ENCODE results near the gene CDH8. TPM values are rescaled to one million over a fixed set of nuclear protein-coding genes. Genes with fewer than 3 reads are reported as not detected.
A peak's percentile ranks its signal among the peaks of the same experiment; 100 is the strongest.

CDH8 gene
- total RNA-seq (2014; rRNA removed; shearing (Covaris generic)): not detected in 2 replicates
- polyA plus RNA-seq (2014; cell fraction: nucleus; rRNA removed): not detected in 2 replicates

DNA sequence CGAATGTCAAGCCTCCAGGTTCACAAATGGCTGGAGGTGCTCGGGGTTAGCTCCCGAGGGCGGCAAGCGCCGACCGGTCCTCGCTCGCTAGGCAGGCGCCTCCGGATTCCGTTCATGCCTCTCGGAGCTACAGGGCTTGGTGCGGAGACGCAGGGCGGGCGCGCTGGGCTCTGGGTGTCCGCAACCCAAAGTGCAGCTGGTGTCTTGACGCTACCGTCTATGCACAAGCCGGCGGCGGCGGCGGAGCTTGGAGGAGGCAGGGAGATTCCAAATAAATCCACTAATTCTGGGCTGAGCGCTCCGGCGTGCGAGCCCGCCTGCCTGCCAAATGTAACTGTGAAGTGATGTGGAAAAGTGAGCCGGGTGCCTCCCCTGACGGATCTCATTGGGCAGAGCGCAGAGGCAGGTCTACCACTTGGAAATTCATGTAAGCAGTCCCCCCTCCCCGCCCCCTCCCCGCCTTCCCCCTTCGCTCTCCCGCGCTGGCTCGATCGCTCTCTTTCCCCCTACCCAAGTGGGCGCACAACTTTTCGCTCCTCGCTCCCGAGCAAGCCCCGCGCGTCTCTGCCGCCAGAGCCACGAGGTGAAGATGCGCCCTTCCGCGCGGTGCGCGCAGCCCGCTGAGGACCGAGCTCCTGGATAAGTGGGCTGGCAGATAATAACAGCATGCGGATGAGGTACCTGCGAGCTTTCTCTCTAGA lies at the start of gene CDH8:
Gene CDH8 (minus strand): TSS at position 338 of the 701 bp plus-strand sequence. CDS start 15,035 bp downstream, outside the sequence.
- no peak for DNase-seq (ENCODE audit: extremely low read depth, low read depth)

- DNase-seq (ENCODE audit: extremely low read depth, low read depth): peak; percentile 58
Measured at GRCh38 chr16:62079236-62079635, 43.0 kb upstream of the CDH8 start.

DNA sequence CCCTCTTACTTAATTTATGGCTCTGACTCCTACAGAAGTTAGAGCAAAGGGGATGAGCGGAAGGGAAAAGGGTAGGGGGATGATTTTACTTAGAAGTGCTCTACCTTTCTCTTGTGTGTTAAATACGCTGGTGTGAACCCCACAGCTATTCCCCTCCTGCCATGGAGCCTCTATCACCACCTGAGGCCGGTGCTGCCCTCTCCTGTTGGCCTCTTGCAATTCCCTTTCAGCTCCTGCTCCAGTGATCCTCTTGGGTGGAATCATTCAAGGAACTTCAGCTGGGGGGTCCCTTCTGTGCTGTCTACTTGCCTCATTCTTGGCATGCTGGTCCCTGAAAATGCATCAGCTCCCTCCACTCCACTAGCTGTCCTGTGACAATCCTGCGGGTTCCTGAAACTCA lies 41.8 kb upstream of the CDH8 start:
- peak; percentile 48 for DNase-seq (ENCODE audit: extremely low read depth, low read depth)

GRCh38 chr16:62076886-62077285 lies 40.6 kb upstream of the CDH8 start:
- DNase-seq (ENCODE audit: extremely low read depth, low read depth): no peak

DNA sequence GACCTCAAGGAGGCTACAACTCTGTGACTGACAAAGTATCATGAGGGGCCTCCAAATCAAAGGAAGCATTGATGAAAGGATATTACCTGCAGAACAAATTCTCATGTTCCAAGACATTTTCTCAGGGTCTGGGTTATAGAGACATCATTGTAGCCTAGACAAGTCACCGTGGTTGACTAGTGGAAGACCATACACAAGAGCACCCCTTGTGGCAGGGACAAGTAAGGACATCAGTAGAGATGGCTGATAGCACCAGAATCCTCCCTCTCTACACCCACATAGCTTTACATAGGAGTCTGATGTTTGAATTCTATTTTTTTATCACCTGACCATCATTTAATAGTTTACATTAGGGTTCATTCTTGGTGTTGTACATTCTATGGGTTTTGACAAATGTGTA lies 32.5 kb upstream of the CDH8 start:
- DNase-seq (ENCODE audit: extremely low read depth, low read depth): no peak

DNA sequence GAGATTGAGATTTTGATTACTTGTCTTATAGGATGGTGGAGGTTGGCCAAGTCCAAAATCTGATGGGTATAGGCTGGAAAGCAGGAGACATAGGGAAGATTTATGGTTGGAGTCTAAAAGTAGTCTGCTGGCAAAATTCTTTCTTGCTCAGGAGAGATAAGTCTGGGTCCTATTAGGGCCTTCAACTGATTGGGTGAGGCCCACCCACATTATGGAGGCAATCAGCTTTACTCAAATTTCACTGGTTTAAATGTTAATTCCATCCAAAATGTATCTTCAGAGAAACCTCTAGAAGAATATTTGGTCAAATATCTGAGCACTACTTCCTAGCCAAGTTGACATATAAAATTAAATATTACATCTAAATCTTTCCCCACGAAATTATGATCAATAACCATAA lies 31.7 kb upstream of the CDH8 start:
- no peak for DNase-seq (ENCODE audit: extremely low read depth, low read depth)

- no peak for DNase-seq (ENCODE audit: extremely low read depth, low read depth)
Measured at GRCh38 chr16:62067182-62067581, 30.9 kb upstream of the CDH8 start.

DNA sequence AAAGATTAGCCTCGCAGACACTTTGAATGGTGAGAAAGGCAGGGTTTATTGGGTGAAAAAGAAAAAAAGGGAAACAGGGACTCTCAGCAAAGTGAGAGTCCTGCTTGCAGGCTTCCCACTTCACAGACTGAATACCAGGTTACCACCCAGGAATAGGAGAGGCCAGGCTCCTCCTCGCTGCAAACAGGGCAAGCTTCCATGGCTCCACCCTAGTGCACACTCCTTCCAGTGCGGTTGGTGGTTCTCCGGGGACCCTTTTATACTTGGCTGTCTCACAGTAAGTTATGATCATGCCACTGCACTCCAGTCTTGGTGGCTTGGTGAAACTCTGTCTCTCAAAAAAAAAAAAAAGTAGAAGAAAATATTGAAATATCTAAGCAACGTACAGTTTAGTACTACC lies 30.5 kb upstream of the CDH8 start:
- DNase-seq (ENCODE audit: extremely low read depth, low read depth): no peak

DNA sequence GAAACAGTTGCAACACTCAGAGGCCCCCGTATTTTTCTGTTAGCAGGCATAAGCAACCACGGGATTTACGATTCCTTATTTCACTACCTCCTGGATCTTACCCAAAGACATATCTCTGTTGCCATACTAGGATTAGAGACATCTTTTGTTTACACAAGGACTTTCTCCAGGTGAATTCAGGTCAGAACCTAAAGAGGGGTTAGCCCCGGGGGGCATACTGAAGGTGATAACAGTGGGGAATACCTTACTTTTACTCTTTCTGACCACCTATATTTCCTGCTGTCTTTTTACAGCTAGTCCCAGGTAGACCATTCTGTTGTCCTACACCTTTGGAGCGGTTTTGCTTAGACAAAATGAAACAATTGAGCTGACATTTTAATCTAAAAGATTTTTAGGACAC lies 27.9 kb upstream of the CDH8 start:
- no peak for DNase-seq (ENCODE audit: extremely low read depth, low read depth)

GRCh38 chr16:62060089-62060488 lies 23.9 kb upstream of the CDH8 start:
- DNase-seq (ENCODE audit: extremely low read depth, low read depth): no peak

DNA sequence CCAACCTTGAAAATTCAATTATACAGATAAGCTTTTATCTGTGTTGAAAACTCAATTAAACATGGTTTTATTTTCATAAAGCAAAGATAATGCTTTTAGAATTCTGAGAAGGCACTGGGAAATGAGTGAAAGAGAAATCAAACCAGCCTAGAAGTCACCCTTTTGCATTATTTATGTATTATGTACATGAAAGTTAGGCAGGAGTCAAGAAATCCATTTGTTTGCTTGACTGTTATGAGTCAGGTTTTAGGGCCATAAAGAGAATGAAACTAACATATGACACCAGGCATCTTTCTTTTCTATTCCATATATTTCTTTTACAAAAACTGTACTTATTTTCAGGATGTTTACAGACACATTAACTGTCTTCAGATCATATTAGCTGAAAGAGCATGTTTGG lies 23.3 kb upstream of the CDH8 start:
- DNase-seq (ENCODE audit: extremely low read depth, low read depth): no peak

GRCh38 chr16:62058412-62058811 lies 22.2 kb upstream of the CDH8 start:
- no peak for DNase-seq (ENCODE audit: extremely low read depth, low read depth)

DNA sequence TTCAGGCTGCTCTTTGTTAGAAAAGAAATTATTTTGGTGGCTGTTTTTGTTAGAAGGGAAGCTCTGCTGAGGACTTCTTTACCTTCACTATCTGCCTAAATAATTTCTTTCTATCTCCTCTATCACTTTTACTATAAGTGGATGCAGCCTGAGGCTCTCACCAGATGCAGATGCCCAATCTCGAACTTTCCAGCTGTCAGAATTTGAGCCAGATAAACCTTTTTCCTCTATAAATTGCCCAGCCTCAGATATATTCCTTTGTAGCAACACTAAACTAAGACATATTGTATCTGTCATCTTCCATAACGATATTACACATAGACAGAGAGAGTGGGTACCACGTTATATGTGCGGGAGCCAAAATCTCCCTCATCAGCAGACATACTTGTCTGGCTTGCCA lies 15.7 kb upstream of the CDH8 start:
- DNase-seq (ENCODE audit: extremely low read depth, low read depth): no peak

- DNase-seq (ENCODE audit: extremely low read depth, low read depth): no peak
Measured at GRCh38 chr16:62050793-62051192, 14.6 kb upstream of the CDH8 start.

DNA sequence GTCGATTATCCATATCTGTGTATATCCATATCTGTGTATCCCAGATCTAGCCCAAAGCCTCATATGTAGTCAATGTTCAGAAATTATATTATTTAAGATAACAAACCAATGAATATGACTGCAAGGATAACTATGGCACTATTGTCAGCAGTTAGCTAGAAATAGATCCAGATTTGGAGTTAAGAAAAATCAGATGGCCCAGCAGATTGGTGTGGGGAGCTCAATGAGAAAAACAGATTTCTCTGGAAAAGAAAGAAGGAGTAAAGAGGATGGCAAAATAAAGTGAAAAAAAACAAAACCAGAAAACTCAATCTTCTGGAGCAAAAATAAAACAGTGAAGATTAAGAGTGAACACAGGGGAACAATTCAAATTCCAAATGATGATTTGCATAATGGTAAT lies 10.6 kb upstream of the CDH8 start:
- DNase-seq (ENCODE audit: extremely low read depth, low read depth): no peak

- peak; percentile 67 for DNase-seq (ENCODE audit: extremely low read depth, low read depth)
Measured at GRCh38 chr16:62041401-62041800, 5.2 kb upstream of the CDH8 start.

DNA sequence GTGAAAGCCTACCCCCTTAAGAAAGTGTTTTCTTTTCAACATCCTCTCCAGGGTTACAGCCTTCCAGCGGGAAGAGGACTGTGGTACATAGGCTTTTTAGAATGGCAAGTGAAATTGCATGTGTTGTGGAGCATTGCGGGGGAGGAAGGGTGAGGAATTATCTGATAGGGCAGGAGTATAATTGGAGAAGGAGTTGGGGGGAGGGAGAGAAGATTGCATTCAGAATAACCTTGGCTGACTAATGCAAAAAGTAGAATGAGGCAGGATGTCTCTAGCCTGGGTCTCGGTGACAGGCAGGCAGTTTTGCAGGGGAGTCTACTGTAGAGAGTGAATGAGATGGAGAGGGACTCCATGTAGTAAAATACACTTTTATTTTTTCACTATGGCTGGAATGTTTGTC lies 2.4 kb upstream of the CDH8 start:
- DNase-seq (ENCODE audit: extremely low read depth, low read depth): no peak

DNA sequence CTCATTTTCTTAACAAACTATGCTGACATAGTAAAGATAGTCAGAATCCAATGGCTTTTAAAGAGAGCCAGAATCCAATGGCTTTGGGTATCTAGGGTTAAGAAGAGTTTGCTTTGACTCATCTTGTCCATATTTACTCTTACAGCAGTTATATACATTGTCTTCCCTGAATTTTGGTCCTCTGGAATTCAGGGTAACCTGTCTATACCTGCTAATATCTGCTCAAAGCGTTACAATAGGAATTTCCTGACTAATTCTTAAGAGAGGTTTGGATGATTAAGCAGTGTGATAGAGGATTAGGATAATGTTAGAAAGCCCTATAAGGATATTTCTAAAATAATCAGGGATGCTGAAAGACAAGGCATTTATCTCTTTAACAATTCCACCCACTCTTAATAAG lies 2.0 kb upstream of the CDH8 start:
- DNase-seq (ENCODE audit: extremely low read depth, low read depth): no peak

- DNase-seq (ENCODE audit: extremely low read depth, low read depth): no peak
Measured at GRCh38 chr16:62036802-62037135, 531 bp upstream of the CDH8 start.

- DNase-seq (ENCODE audit: extremely low read depth, low read depth): no peak
Measured at GRCh38 chr16:62035115-62036092, 834 bp downstream of the CDH8 start.

DNA sequence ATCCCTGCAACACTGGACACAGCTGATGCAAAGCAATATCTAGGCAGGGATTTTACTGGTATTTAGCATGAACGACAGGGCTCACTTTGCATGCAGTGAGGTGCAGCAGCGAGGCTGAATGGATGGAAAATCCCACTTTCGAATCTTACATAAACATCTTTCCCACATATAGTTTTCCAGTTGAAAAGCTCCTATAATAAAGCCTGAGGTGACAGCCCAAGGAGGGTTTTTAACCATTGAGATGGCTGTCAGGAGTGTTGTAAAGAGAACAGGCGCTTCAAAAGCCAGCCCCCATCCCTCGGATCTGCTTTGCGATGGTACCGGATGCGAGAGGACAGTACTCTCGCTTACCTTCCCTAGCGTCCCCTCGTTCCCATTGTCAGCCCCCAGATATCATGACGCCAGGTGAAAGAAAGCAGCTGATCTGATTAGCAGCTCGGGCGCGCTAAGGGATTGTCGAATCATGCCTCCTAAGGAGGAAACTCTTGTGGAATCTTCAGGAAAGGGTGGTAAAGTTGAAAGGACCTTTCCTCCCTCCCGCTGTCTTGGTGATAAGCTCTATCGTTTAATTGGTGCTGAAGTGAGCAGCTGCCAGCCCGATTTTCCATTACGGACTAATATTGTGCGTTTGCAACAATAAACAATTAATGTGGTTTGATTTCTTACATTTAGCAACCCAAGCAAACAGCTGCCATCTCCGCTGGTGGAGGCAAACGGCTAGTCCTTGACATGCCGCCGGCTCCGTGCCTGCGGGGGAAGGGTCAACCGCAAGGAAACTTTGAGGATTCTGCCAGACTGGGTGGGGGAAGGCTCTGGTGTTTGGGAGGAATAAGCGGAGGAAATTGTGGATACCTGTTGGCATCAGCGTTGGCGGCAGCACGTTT lies 1.8 kb downstream of the CDH8 start:
- no peak for DNase-seq (ENCODE audit: extremely low read depth, low read depth)
